Stimulated activated CD4-positive, alpha-beta T cell treated with anti-CD3 and anti-CD28 coated beads, Interleukin-12 subunit alpha, Interleukin-12 subunit beta, amount 100 ng/mL, for 48 hours (primary cell): ENCODE results near the gene RPL38.

Source experiments
- DNase-seq, 3 donors: peaks; one replicate each; pipeline ENCODE4 v3.0.0-alpha.2; 2020; ENCODE audit warnings: low read depth in 2 of 3, low spot score in 1 of 3

The RPL38 gene

GRCh38 chr17:74224959-74225725, 21.7 kb downstream of the RPL38 start:
- DNase-seq, result no peak

DNA sequence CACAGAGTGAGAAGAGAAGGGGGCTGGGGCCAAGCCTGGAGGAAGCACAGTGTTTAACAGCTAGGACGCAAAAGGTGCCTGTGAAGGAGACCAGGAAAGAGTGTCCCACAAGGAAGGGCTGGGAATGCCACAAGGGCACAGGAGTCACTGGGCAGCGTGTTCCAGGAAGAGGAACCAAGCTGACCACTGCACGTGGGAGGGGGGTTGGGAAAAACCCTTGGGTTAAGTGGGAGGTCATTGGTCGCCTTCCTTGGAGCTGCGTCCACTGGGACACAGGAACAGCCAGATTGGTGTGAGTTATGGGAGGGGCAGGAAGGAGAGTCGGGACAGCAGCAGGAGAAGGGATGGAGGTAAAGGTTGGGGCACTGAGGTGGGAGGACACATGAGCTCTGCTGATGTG, 22.8 kb downstream of the RPL38 start:
- DNase-seq, result no peak

GRCh38 chr17:74227271-74228080, 24.0 kb downstream of the RPL38 start:
- no peak for DNase-seq

DNA sequence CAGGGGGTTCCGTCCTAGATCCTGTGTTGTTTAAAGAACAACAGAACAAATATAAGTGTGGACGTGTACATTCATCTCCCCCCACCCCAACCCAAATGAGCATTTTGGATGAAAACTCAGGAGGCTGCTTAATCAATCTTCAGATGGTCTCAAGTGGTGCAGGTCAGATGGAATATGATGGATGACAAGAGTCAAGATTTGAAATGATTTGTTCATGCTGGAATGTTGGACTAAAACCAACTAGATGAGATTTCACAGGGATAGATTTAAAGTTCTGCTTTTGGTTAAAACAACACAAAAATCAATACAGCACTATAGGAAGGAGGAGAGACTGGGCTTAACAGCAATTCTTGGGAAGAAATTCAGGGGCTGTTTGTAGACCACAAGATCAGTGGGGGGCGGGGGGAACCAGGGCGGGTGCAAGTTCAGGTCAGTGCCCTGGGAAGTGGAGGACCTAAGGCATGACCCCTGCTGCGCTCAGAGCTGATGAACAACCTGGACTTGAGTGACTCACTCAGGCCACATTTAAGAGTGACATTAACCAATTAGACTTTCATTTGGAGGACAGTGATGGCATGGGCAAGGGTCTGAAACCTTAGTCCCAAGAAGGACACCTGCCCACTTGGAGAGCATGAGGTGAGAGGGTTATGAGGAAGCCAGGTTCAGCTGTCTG, 25.0 kb downstream of the RPL38 start:
- no peak for DNase-seq

- DNase-seq, result no peak
Observed at GRCh38 chr17:74230896-74231295, 27.4 kb downstream of the RPL38 start.

DNA sequence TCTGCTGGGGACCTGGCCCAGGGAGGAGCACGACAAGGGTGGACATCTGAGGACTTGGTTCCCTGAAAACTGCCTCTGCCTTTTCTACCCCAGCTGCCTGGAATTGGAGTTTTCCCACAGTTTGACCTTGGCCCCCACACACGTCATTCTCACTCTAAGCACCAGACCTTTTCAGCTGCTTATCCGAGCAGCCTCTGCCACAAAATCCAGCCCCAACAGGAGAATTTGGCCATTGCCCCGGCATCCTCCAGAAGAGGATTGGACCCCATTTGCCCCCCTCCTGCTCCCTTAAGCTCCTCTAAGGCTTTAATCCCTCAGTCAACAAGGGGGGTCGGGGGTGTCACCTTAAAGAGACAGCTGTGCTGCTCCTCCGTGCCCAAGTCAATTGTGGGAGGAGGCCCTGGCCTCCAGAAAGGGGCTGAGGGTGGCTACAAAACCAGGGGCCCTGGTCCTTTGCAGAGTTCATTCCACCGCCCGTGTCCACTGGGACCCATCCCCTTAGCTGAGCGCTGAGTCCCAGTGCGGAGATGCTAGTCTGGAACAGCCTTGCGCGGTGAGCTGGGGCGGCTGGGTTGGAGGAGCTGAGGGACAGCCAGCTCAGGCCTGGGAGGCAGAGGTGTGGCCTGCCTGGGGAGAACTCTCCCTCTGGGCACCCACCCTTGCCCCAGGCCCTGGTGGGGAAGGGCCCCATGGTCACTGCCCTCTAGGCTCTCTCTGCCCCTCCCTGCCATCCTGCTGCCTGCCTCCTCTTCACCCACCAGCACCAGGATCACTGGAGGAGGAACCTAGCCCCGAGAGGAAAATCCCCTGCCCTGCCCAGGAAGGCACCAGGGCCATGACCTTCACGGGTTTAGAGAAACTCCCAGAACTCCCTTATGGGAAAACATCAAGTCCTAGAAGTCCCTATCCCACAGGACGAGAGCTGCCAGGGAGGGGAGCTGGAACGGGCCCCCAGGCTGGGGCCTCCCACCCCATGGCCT, 28.7 kb downstream of the RPL38 start:
- DNase-seq, result no peak

GRCh38 chr17:74233937-74234336, 30.5 kb downstream of the RPL38 start:
- DNase-seq, result no peak

GRCh38 chr17:74234486-74234885, 31.0 kb downstream of the RPL38 start:
- no peak for DNase-seq

- no peak for DNase-seq
Observed at GRCh38 chr17:74235040-74235581, 31.6 kb downstream of the RPL38 start.

- no peak for DNase-seq
Observed at GRCh38 chr17:74235911-74236371, 32.5 kb downstream of the RPL38 start.

DNA sequence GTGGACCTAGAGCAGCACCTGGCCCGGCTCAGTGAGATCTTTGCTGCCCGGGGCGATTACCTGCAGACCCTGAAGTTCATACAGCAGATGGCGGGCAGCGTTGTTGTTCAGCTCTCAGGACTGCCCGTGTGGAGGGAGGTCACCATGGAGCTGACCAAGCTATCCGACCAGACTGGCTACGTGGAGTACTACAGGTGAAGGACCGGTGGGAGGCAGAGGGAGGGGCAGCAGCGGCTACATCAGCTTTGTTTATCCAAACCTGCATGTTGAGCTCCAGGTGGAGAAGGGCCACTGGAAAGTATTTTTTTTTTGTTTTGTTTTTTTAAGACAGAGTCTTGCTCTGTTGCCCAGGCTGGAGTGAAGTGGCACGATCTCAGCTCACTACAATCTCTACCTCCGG, 33.8 kb downstream of the RPL38 start:
- DNase-seq, result no peak

GRCh38 chr17:74239172-74239571, 35.7 kb downstream of the RPL38 start:
- no peak for DNase-seq

- DNase-seq, result no peak
Observed at GRCh38 chr17:74240618-74241205, 37.2 kb downstream of the RPL38 start.

DNA sequence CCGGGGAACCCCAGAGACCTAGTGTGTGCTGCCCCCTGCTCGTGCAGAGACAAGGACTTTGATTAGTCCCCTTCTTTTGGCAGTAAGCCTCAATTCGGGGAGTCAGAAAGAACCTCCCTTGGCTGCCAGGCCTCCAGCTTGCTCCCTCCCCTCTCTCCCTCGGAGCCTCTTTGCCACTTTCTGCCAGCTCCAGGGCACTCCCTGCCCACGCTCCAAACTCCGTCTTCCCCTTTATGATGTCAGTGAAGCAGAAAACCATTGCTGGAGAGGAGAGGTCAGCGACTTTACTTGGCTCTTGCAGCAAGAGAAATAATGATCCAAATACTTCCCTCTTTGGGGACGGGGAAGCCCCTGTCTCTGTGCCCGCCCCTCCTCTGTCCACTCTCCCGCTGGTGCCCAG, 38.0 kb downstream of the RPL38 start:
- DNase-seq, result no peak

DNA sequence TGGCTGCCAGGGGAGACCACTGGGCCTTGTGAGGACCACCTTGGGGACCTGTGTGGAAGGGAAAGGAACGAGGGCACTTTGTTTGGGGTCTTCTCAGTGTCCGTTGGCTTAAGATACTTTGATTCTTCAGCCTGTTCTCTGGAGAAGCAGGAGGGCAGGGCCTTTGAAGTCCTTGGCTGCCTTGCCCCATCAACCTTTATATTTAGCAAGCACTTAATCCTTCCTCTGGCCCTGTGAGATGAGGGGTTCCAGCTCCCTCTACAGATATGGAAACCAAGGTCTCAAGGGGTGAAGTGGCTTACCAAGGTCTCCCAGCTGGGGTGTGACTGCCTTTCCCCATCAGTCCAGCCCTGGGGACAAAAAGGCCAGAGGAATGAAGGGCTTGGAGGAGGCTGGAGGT, 38.4 kb downstream of the RPL38 start:
- DNase-seq, result no peak

- DNase-seq, result no peak
Observed at GRCh38 chr17:74243013-74243755, 39.7 kb downstream of the RPL38 start.

DNA sequence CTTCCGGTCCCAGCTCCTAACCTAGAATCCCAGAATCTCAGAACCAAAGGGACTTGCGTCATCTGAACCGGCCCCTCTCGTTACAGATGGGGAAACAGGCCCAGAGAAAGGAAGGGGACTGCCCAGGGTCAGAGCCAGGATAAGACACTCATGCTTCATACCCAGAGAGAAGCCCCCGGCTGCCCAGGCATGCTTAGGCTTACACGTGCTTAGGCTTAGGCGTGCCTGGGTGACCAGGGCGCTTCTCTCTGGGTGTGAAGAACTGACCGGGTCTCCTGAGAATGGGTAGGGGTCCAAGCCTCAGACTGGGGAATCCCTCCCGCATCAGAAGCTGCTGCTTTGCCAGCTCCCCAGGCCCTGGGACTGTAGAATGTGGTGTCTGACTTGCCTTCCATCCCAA, 40.6 kb downstream of the RPL38 start:
- DNase-seq, result no peak

DNA sequence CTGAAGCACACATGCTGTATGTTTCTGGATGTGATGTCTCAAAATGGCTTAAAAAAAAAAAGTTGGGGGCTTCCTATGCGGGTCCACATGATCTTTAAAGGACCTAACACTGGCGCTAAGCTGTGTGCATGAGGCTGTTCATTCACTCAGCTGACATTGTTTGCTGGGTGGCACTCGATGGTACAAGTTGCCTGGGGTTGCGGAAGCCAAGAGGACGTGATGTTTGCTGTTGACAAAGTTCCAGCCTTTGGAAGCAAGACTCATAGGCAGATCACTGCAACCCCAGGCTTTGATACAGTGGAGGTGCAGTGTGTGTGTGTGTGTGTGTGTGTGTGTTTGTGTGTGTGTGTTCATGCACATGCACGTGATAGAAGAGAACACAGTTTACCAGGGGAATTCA, 41.1 kb downstream of the RPL38 start:
- DNase-seq, result no peak

GRCh38 chr17:74245145-74245831, 41.8 kb downstream of the RPL38 start:
- DNase-seq, result no peak
